OCI-M2 (cell line): Measurements from ENCODE around the gene RGS5.

Experiments used
- DNase-seq: peaks from one replicate; lab custom pipeline; 2025; ENCODE audit not compliant: unreplicated experiment; lab: John Stamatoyannopoulos, UW

RGS5 gene

GRCh38 chr1:163186862-163187261 is 15.9 kb downstream of the RGS5 start:
- no peak for DNase-seq

- no peak for DNase-seq
These were observed 20.3 kb downstream of the RGS5 start for GRCh38 chr1:163182330-163182949.

- DNase-seq, result no peak
These were observed 24.1 kb downstream of the RGS5 start for GRCh38 chr1:163178628-163179027.

- DNase-seq, result no peak
These were observed 25.9 kb downstream of the RGS5 start for GRCh38 chr1:163176797-163177196.

- DNase-seq, result no peak
These were observed 27.9 kb downstream of the RGS5 start for GRCh38 chr1:163174524-163175437.

- DNase-seq, result no peak
These were observed 29.6 kb downstream of the RGS5 start for GRCh38 chr1:163173121-163173520.

- no peak for DNase-seq
These were observed 30.1 kb downstream of the RGS5 start for GRCh38 chr1:163172596-163172995.

- DNase-seq, result no peak
These were observed 30.9 kb downstream of the RGS5 start for GRCh38 chr1:163171826-163172225.

- DNase-seq, result no peak
These were observed 31.6 kb downstream of the RGS5 start for GRCh38 chr1:163170975-163171676.

- DNase-seq, result no peak
These were observed 32.4 kb downstream of the RGS5 start for GRCh38 chr1:163170331-163170730.

- no peak for DNase-seq
These were observed 33.2 kb downstream of the RGS5 start for GRCh38 chr1:163169553-163169952.

GRCh38 chr1:163168053-163168452 is 34.7 kb downstream of the RGS5 start:
- no peak for DNase-seq

- DNase-seq, result no peak
These were observed 35.7 kb downstream of the RGS5 start for GRCh38 chr1:163166886-163167555.

GRCh38 chr1:163165119-163165518 is 37.6 kb downstream of the RGS5 start:
- no peak for DNase-seq

GRCh38 chr1:163163881-163164582 is 38.7 kb downstream of the RGS5 start:
- no peak for DNase-seq

GRCh38 chr1:163163163-163163562 is 39.6 kb downstream of the RGS5 start:
- DNase-seq, result no peak

- no peak for DNase-seq
These were observed 40.3 kb downstream of the RGS5 start for GRCh38 chr1:163162381-163162914.

GRCh38 chr1:163161841-163162240 is 40.9 kb downstream of the RGS5 start:
- DNase-seq, result no peak

- DNase-seq, result no peak
These were observed 41.4 kb downstream of the RGS5 start for GRCh38 chr1:163161337-163161736.

GRCh38 chr1:163155606-163156005 is 47.1 kb downstream of the RGS5 start:
- DNase-seq, result no peak
